ENCODE data around the gene ANXA1. TPM values are rescaled to one million over a fixed set of nuclear protein-coding genes. Genes with fewer than 3 reads are reported as not detected.

ANXA1 gene
- total RNA-seq, 1 donor from 2014 or later: 1,561 TPM

GRCh38 chr9:73155377-73155776 lies 3.7 kb downstream of the ANXA1 start:
- TF ChIP-seq CTCF (IDR thresholded peaks at IDR 0.05; ENCODE audit: insufficient read depth, low read length, severe bottlenecking): no peak
- FAIRE-seq (no peak), DNase-seq (ENCODE audit: low read depth) (peak; percentile 32)
- H3K27me3 ChIP-seq (ENCODE audit: control insufficient read depth, insufficient read depth, low read length): no peaks in the 10 kb centered on the region
- H3K4me3 ChIP-seq (ENCODE audit: low read depth, low read length): no peak overlapping the region
- peaks cover 25% of the 10 kb centered on the region for H3K36me3 ChIP-seq (ENCODE audit: control insufficient read depth, insufficient read depth, low read length)

GRCh38 chr9:73155968-73156864 lies 4.6 kb downstream of the ANXA1 start:
- no peak for TF ChIP-seq CTCF (IDR thresholded peaks at IDR 0.05; ENCODE audit: insufficient read depth, low read length, severe bottlenecking)
- no peaks in the 10 kb centered on the region for H3K27me3 ChIP-seq (ENCODE audit: control insufficient read depth, insufficient read depth, low read length)
- H3K36me3 ChIP-seq (ENCODE audit: control insufficient read depth, insufficient read depth, low read length): peaks cover 29% of the 10 kb centered on the region
- H3K4me3 ChIP-seq (ENCODE audit: low read depth, low read length): no peak overlapping the region
- DNase-seq (ENCODE audit: low read depth): peak; percentile 30
- no peak for FAIRE-seq

GRCh38 chr9:73156865-73157187 lies 5.2 kb downstream of the ANXA1 start:
- H3K36me3 ChIP-seq (ENCODE audit: control insufficient read depth, insufficient read depth, low read length): peaks cover 32% of the 10 kb centered on the region
- no peak for DNase-seq (ENCODE audit: low read depth)
- H3K27me3 ChIP-seq (ENCODE audit: control insufficient read depth, insufficient read depth, low read length): no peaks in the 10 kb centered on the region
- TF ChIP-seq CTCF (IDR thresholded peaks at IDR 0.05; ENCODE audit: insufficient read depth, low read length, severe bottlenecking): no peak
- H3K4me3 ChIP-seq (ENCODE audit: low read depth, low read length): no peak overlapping the region
- FAIRE-seq: no peak

GRCh38 chr9:73157811-73158210 lies 6.1 kb downstream of the ANXA1 start:
- no peaks in the 10 kb centered on the region for H3K27me3 ChIP-seq (ENCODE audit: control insufficient read depth, insufficient read depth, low read length)
- H3K36me3 ChIP-seq (ENCODE audit: control insufficient read depth, insufficient read depth, low read length): peaks cover 34% of the 10 kb centered on the region
- no peak overlapping the region for H3K4me3 ChIP-seq (ENCODE audit: low read depth, low read length)
- no peak for TF ChIP-seq CTCF (IDR thresholded peaks at IDR 0.05; ENCODE audit: insufficient read depth, low read length, severe bottlenecking)
- no peak for FAIRE-seq
- no peak for DNase-seq (ENCODE audit: low read depth)

- FAIRE-seq: no peak
- TF ChIP-seq CTCF (IDR thresholded peaks at IDR 0.05; ENCODE audit: insufficient read depth, low read length, severe bottlenecking): no peak
- Histone ChIP-seq H3K36me3 (ENCODE audit: control insufficient read depth, insufficient read depth, low read length) (peaks cover 38% of the 10 kb centered on the region), H3K27me3 (ENCODE audit: control insufficient read depth, insufficient read depth, low read length) (no peaks in the 10 kb centered on the region), H3K4me3 (ENCODE audit: low read depth, low read length) (no peak overlapping the region)
- no peak for DNase-seq (ENCODE audit: low read depth)
These were observed 7.1 kb downstream of the ANXA1 start for GRCh38 chr9:73158723-73159122.

GRCh38 chr9:73160868-73161267 lies 9.2 kb downstream of the ANXA1 start:
- Histone ChIP-seq H3K36me3 (ENCODE audit: control insufficient read depth, insufficient read depth, low read length) (peaks cover 34% of the 10 kb centered on the region), H3K27me3 (ENCODE audit: control insufficient read depth, insufficient read depth, low read length) (no peaks in the 10 kb centered on the region), H3K4me3 (ENCODE audit: low read depth, low read length) (no peak overlapping the region)
- DNase-seq (ENCODE audit: low read depth) (peak; percentile 13), FAIRE-seq (no peak)
- no peak for TF ChIP-seq CTCF (IDR thresholded peaks at IDR 0.05; ENCODE audit: insufficient read depth, low read length, severe bottlenecking)
